ENCODE data around the gene GNA12.

Gene GNA12

GRCh38 chr7:2814186-2814945 is 29.7 kb downstream of the GNA12 start:
- DNase-seq (ENCODE audit: insufficient read length, low spot score), result no peak
- FAIRE-seq, result no peak
- TF ChIP-seq POU2F2 (IDR thresholded peaks at IDR 0.05; ENCODE audit: low read depth, low read length), result no peak
- no peak for TF ChIP-seq TAF1 (IDR thresholded peaks at IDR 0.05; ENCODE audit: low read depth, low read length)
- no peak for TF ChIP-seq SPI1 (IDR thresholded peaks at IDR 0.05; ENCODE audit: low read depth, low read length)
- no peak for TF ChIP-seq POLR2AphosphoS5 (IDR thresholded peaks at IDR 0.05; ENCODE audit: low read depth, low read length)
- TF ChIP-seq PAX5 (IDR thresholded peaks at IDR 0.05; ENCODE audit: insufficient read depth, low read length, severe bottlenecking), result no peak
- no peak for TF ChIP-seq POLR2A (IDR thresholded peaks at IDR 0.05; ENCODE audit: low read depth, low read length)

GRCh38 chr7:2813350-2814185 is 30.5 kb downstream of the GNA12 start:
- no peak for FAIRE-seq
- no peak for TF ChIP-seq POLR2AphosphoS5 (IDR thresholded peaks at IDR 0.05; ENCODE audit: low read depth, low read length)
- TF ChIP-seq POLR2A (IDR thresholded peaks at IDR 0.05; ENCODE audit: low read depth, low read length), result no peak
- no peak for TF ChIP-seq PAX5 (IDR thresholded peaks at IDR 0.05; ENCODE audit: insufficient read depth, low read length, severe bottlenecking)
- no peak for TF ChIP-seq TAF1 (IDR thresholded peaks at IDR 0.05; ENCODE audit: low read depth, low read length)
- no peak for TF ChIP-seq POU2F2 (IDR thresholded peaks at IDR 0.05; ENCODE audit: low read depth, low read length)
- no peak for TF ChIP-seq SPI1 (IDR thresholded peaks at IDR 0.05; ENCODE audit: low read depth, low read length)
- no peak for DNase-seq (ENCODE audit: insufficient read length, low spot score)

GRCh38 chr7:2812831-2813230 is 31.3 kb downstream of the GNA12 start:
- FAIRE-seq, result no peak
- DNase-seq (ENCODE audit: insufficient read length, low spot score), result no peak
- no peak for TF ChIP-seq TAF1 (IDR thresholded peaks at IDR 0.05; ENCODE audit: low read depth, low read length)
- no peak for TF ChIP-seq POU2F2 (IDR thresholded peaks at IDR 0.05; ENCODE audit: low read depth, low read length)
- TF ChIP-seq POLR2A (IDR thresholded peaks at IDR 0.05; ENCODE audit: low read depth, low read length), result no peak
- TF ChIP-seq PAX5 (IDR thresholded peaks at IDR 0.05; ENCODE audit: insufficient read depth, low read length, severe bottlenecking), result no peak
- TF ChIP-seq POLR2AphosphoS5 (IDR thresholded peaks at IDR 0.05; ENCODE audit: low read depth, low read length), result no peak
- TF ChIP-seq SPI1 (IDR thresholded peaks at IDR 0.05; ENCODE audit: low read depth, low read length), result no peak

GRCh38 chr7:2812114-2812487 is 32.0 kb downstream of the GNA12 start:
- DNase-seq (ENCODE audit: insufficient read length, low spot score) (no peak), FAIRE-seq (no peak)
- no peak for TF ChIP-seq TAF1 (IDR thresholded peaks at IDR 0.05; ENCODE audit: low read depth, low read length)
- TF ChIP-seq SPI1 (IDR thresholded peaks at IDR 0.05; ENCODE audit: low read depth, low read length), result no peak

- TF ChIP-seq SPI1 (IDR thresholded peaks at IDR 0.05; ENCODE audit: low read depth, low read length) (no peak), TAF1 (IDR thresholded peaks at IDR 0.05; ENCODE audit: low read depth, low read length) (no peak), PAX5 (IDR thresholded peaks at IDR 0.05; ENCODE audit: insufficient read depth, low read length, severe bottlenecking) (no peak), POU2F2 (IDR thresholded peaks at IDR 0.05; ENCODE audit: low read depth, low read length) (no peak)
- FAIRE-seq, result no peak
- no peak for DNase-seq (ENCODE audit: insufficient read length, low spot score)
Observed at GRCh38 chr7:2811476-2812113, 32.5 kb downstream of the GNA12 start.

DNA sequence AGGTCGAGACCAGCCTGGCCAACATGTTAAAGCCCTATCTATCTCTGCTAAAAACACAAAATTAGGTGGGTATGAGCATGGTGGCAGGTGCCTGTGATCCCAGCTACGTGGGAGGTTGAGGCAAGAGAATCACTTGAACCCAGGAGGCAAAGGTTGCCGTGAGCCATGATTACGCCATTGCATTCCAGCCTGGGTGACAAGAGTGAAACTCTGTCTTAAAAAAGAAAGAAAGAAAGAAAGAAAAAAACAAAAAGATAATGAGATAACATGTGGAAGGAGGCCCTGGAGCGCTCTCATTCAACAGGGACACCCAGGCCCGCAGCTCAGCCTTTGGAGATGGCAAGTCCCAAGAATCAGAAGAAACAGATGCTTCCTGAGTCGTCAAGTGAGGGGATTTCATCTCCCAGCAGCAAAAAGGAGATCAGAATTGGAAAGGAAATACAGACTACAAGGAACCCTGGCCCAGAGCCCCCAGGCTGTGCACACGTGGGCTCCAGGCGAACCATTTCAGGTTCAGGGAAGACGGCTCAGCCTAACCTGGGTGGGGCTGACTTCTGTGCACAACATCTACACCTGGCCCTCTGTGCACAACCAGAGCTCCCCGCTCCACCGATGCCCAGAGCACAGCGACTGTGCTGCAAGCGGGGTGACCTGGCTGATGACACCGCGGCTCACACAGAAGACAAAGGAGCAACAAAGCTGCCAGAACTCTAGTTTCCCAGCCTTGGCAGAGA is 33.3 kb downstream of the GNA12 start:
- DNase-seq (ENCODE audit: insufficient read length, low spot score) (no peak), FAIRE-seq (no peak)
- TF ChIP-seq POU2F2 (IDR thresholded peaks at IDR 0.05; ENCODE audit: low read depth, low read length) (no peak), POLR2A (IDR thresholded peaks at IDR 0.05; ENCODE audit: low read depth, low read length) (no peak), PAX5 (IDR thresholded peaks at IDR 0.05; ENCODE audit: insufficient read depth, low read length, severe bottlenecking) (no peak), SPI1 (IDR thresholded peaks at IDR 0.05; ENCODE audit: low read depth, low read length) (no peak), TAF1 (IDR thresholded peaks at IDR 0.05; ENCODE audit: low read depth, low read length) (no peak), POLR2AphosphoS5 (IDR thresholded peaks at IDR 0.05; ENCODE audit: low read depth, low read length) (no peak)

- no peak for DNase-seq (ENCODE audit: insufficient read length, low spot score)
- no peak for FAIRE-seq
- no peak for TF ChIP-seq SPI1 (IDR thresholded peaks at IDR 0.05; ENCODE audit: low read depth, low read length)
- no peak for TF ChIP-seq TAF1 (IDR thresholded peaks at IDR 0.05; ENCODE audit: low read depth, low read length)
- TF ChIP-seq POU2F2 (IDR thresholded peaks at IDR 0.05; ENCODE audit: low read depth, low read length), result no peak
- no peak for TF ChIP-seq POLR2A (IDR thresholded peaks at IDR 0.05; ENCODE audit: low read depth, low read length)
- no peak for TF ChIP-seq POLR2AphosphoS5 (IDR thresholded peaks at IDR 0.05; ENCODE audit: low read depth, low read length)
- no peak for TF ChIP-seq PAX5 (IDR thresholded peaks at IDR 0.05; ENCODE audit: insufficient read depth, low read length, severe bottlenecking)
Observed at GRCh38 chr7:2809903-2810625, 34.0 kb downstream of the GNA12 start.

DNA sequence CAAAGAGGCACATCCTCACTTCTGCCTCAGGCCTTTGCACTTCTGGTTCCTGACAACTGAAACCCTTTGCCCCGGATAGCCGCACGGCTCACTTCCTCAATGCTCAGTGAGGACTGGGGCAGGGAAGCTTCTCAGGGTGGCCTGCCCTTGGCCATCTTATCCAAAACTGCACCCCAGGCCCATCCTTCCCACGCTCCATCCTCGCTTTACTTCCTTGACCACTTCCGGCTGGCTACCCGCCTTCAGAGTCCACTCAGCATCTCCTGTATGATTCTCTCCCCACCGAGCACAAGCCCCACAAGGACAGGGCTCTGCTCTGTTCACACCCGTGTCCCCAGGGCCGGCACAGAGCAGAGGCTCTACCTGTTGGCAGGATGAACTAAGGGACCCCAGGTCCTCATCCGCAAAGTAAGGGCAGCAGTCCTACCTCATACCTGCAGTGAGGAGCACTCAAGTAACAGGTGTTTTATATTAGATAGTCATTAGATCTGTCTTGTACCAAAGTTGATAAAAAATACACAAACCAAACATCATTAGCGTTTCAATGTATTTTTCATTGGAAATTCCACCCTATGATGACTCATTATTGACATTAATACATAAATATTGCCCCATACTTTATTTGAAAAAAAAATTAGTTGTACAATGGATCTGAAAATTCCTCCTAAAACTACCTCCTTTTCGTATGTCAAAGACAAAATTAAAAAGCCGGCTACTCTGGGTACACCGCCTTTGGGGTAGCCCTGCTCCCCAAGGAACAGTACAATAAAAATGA is 35.0 kb downstream of the GNA12 start:
- FAIRE-seq, result no peak
- DNase-seq (ENCODE audit: insufficient read length, low spot score), result no peak
- TF ChIP-seq POU2F2 (IDR thresholded peaks at IDR 0.05; ENCODE audit: low read depth, low read length), result no peak
- TF ChIP-seq SPI1 (IDR thresholded peaks at IDR 0.05; ENCODE audit: low read depth, low read length), result peak; percentile 89

All from GM12891 (cell line).